Measurements from ENCODE around the gene MLLT1.
A peak's percentile ranks its signal among the peaks of the same experiment; 100 is the strongest.
"Not testable (repeated sequence)": the region's sequence is repeated elsewhere in the genome, so short reads cannot be mapped to it uniquely, and the experiment has no call there.

Gene MLLT1

DNA sequence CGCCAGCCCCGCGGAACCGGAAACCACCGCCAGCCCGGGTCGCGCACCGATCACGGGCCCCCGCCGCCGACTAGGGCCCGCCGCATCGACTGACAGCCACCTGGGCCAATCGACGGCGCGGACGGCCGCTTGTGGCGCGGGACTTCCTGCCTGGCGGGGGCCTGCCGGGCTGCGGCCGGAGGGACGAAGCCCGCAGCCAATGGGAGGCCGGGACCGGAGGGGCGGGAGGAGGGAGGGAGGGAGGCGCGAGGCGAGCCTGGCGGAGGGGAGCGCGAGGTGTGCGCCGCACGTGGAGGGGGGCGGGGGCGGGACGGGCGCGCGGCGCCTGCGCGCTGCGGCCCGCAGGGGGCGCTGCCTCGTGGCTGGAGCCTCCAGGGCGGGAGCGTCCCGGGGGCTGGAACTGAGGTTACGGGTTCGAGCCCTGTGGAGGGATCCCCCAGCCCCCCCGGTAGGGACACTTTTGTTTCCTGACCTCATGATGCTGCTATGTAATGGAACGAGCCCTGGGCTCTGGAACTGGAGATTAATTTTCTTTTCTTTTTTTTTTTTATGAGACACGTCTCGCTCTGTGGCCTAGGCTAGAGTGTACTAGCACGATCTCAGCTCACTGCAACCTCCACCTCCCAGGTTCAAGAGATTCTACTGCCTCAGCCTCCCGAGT, at the start of gene MLLT1:
TSS of gene MLLT1 (minus strand) at position 45 of the 661 bp plus-strand sequence. CDS start 191 bp downstream, outside the sequence.
- peak; percentile 97 for DNase-seq

- DNase-seq, result no peak
Observed at GRCh38 chr19:6326815-6327214, 47.0 kb upstream of the MLLT1 start.

DNA sequence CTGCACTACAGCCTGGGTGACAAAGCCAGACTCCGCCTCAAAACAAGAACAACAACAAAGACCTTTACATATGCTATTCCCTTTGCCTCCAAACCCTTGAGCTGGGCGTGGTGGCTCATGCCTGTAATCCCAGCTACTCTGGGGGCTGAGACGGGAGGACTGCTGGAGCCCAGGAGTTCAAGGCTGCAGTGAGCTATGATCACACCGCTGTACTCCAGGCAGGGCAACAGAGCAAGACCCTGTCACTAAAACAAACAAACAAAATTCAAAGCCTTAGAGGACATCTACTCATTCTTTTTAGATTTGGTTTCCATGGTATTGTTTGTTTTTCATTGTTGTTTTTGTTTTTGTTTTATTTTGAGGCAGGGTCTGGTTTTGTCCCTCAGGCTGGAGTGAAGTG, 45.8 kb upstream of the MLLT1 start:
- DNase-seq, result no peak

- DNase-seq, result no peak
Observed at GRCh38 chr19:6324757-6325156, 45.0 kb upstream of the MLLT1 start.

DNA sequence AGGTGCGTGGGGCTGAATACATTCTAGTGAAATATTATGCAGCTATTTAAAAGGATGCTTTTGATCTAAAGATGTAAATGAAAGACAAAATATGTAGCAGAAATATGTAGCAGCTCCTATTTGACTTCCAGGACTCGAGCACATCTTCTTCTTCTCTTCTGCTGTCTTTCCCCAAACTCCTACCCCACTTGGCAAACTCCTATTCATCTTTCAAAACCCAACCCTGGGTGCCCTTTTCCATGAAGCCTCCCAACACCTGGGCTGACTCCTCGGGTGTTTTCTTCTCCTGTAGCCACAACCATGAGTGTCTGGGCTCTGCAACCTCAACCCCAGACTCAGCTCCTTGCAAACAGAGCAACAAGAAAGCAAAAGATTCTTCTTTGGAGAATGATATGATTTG, 42.5 kb upstream of the MLLT1 start:
- no peak for DNase-seq

DNA sequence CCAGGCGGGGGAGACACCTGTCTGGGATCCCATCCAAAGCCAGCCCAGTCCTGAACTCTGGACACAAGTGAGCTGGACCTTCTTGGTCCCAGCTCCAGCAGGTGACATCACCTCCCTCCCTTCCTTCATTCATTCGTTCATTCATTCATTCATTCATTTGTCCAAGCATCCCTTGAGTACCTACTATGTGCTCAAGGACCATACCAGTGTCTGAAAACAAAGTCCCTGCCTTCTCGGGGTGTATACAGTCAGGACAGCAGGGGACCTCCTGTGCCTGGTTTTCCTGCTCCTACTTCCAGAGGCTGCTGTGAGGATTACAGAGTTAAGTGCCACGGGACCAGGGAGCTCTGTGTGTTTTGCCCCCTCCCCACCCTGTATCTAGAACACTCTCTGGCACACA, 39.6 kb upstream of the MLLT1 start:
- no peak for DNase-seq

DNA sequence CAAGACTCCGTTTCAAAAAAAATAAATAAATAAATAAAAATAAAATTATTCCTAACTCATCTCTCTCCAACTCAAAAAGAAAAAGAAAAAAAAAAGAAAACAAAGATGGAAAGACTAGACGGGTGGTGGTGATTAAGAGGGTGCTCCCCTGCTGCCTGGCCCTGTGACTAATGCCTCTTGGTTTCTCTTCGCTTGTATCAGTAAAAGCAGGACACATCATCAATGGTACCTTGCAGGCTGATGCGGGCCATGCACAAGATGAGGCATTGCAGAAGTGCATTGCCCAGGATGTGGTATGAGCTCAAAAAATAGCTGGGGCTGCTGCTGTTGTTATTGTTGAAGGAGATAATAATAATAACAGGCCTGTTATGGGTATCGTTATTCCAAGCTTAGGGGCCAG, 39.0 kb upstream of the MLLT1 start:
- DNase-seq, result no peak

GRCh38 chr19:6315646-6316045, 35.9 kb upstream of the MLLT1 start:
- DNase-seq, result not testable (repeated sequence)

- DNase-seq, result no peak
Observed at GRCh38 chr19:6313398-6313969, 33.7 kb upstream of the MLLT1 start.

- DNase-seq, result no peak
Observed at GRCh38 chr19:6312018-6312417, 32.2 kb upstream of the MLLT1 start.

- no peak for DNase-seq
Observed at GRCh38 chr19:6298413-6298812, 18.6 kb upstream of the MLLT1 start.

GRCh38 chr19:6297202-6297601, 17.4 kb upstream of the MLLT1 start:
- DNase-seq, result no peak

GRCh38 chr19:6292006-6292405, 12.2 kb upstream of the MLLT1 start:
- no peak for DNase-seq

- no peak for DNase-seq
Observed at GRCh38 chr19:6288737-6289136, 9.0 kb upstream of the MLLT1 start.

DNA sequence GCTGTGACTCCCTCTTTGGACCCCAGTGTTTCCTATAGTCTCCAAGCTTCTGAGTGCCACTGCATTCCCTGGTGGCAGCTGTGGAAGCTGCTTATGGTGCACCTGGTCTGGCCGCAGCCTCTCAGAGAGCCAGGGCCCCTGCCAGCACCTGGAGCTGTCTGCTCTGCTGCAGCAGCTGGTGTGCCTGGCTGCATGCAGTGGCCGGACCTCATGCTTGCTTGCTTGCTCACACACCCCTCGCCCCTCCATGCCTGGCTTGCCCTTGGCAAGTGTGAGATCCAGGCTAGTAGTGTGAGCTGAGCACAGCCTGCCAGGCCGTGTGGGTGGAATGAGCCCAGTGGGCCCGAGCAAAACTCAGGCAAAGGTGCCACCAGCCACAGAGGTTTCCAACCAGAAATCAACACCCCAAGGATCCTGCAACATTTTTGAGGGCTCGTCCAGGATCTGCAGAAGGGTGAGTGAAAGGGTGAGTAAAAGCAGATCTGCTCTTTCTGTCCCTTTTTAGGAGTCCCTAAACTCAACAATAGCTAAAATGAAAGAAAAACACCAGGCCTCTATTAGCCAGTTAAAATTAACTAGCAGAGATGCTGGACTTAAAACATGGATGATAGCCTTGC, 7.6 kb upstream of the MLLT1 start:
- no peak for DNase-seq

DNA sequence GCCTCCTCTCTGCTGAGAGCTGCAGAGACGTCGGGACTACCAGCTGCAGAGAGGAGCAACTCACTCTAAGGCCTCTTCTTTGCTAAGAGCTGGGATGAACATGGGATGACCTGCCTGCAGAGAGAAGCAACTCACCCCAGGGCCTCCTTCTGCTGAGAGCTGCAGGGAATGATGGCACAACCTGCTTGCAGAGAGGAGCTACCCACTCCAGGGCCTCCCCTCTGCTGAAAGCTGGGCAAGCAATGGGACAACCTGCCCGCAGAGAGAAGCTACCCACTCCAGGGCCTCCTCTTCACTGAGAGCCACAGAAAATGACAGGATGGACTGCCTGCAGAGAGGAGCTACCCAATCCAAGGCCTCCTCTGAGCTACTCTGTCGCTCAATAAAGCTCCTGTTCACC, 6.9 kb upstream of the MLLT1 start:
- DNase-seq, result no peak

DNA sequence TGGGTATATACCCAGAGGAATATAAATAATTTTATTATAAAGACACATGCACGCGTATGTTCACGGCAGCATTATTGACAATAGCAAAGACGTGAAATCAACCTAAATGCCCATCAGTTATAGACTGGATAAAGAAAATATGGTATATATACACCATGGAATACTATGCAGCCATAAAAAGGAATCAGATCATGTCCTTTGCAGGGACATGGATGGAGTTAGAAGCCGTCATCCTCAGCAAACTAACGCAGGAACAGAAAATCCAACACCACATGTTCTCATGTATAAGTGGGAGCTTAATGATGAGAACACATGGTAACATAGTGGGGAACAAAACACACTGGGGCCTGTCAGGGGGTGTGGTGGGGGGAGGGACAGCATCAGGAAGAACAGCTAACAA, 2.6 kb upstream of the MLLT1 start:
- DNase-seq, result not testable (repeated sequence)

- DNase-seq, result no peak
Observed at GRCh38 chr19:6279620-6279930, 200 bp downstream of the MLLT1 start.

- no peak for DNase-seq
Observed at GRCh38 chr19:6278740-6279619, 795 bp downstream of the MLLT1 start.

GRCh38 chr19:6278051-6278450, 1.7 kb downstream of the MLLT1 start:
- DNase-seq, result no peak

DNA sequence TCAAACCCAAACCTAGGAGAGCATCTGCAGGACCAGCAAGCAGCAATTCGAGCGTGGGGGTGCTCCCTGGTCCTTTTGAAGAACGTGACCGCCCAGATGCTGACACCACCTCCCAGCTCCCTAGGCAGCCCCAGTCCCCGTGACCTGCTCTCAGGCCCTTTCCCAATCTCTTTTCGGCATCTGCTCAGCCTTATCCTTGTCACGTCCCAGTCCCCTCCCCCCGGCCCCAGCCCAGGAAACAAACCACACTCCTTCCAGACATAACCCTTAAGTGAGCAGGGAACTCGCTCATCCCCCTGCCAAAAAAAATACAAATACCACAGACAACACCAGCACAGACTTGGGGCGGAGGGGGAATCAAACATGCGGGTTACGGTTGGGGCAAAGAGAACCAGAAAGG, 3.3 kb downstream of the MLLT1 start:
- no peak for DNase-seq

GRCh38 chr19:6275170-6275744, 4.5 kb downstream of the MLLT1 start:
- DNase-seq, result no peak

- no peak for DNase-seq
Observed at GRCh38 chr19:6274756-6275155, 5.0 kb downstream of the MLLT1 start.

All from right forelimb (tissue), 1 donor.